PC-9 (cell line): ENCODE data around the gene FBXL14. TPM values are rescaled to one million over a fixed set of nuclear protein-coding genes. Genes with fewer than 3 reads are reported as not detected.

Experiments
- BruUV-seq: library from RNA; stranded (reverse); fragments of 400-500 nt; replicated peaks from 2 replicates; lab custom pipeline; 2021; lab: Mats Ljungman, UMichigan
- CTCF ChIA-PET: fragments of 300-600 bp; sonication (Branson Sonifier 250); formaldehyde crosslinking; loops from one replicate; lab custom pipeline; 2022; ENCODE audit warnings: antibody characterized with exemption; lab: Charles Lee
- POLR2A ChIA-PET: fragments of 300-600 bp; sonication (Branson Sonifier 250); formaldehyde crosslinking; loops from one replicate; lab custom pipeline; 2022; ENCODE audit warnings: antibody characterized with exemption; ENCODE audit not compliant: unreplicated experiment; lab: Charles Lee
- DNase-seq, 2 experiments: peaks; one replicate each; pipeline versions ENCODE4 v3.0.0 to v3.0.0-alpha.2; 2015 to 2022; ENCODE audit warnings: mixed read lengths in 1 of 2
- H2AFZ ChIP-seq: fragments of 200-600 bp; sonication (generic); 2 replicates; pipeline ENCODE4 v1.8.1; 2017; ENCODE audit warnings: antibody characterized with exemption
- H3F3A ChIP-seq: fragments of 200-600 bp; sonication (generic); 2 replicates; pipeline ENCODE4 v1.8.1; 2017; ENCODE audit warnings: antibody characterized with exemption, mild to moderate bottlenecking, low read depth; ENCODE audit not compliant: insufficient read depth
- H3K27ac ChIP-seq: fragments of 200-600 bp; sonication (generic); 2 replicates; pipeline ENCODE4 v1.6.1; 2016; ENCODE audit warnings: mixed run types
- H3K27me3 ChIP-seq: fragments of 200-600 bp; sonication (generic); 2 replicates; pipeline ENCODE4 v1.6.1; 2016; ENCODE audit warnings: low read depth, mixed run types; ENCODE audit not compliant: insufficient read depth
- H3K36me3 ChIP-seq: fragments of 200-600 bp; sonication (generic); 2 replicates; pipeline ENCODE4 v1.6.1; 2016; ENCODE audit warnings: low read depth, mixed run types
- H3K4me1 ChIP-seq: fragments of 200-600 bp; sonication (generic); replicated peaks from 2 replicates; pipeline ENCODE4 v1.6.1; 2016; ENCODE audit warnings: mixed run types; ENCODE audit not compliant: insufficient read depth
- H3K4me2 ChIP-seq: fragments of 200-600 bp; sonication (generic); 2 replicates; pipeline ENCODE4 v1.6.1; 2017; ENCODE audit warnings: mixed run types
- H3K4me3 ChIP-seq: fragments of 200-600 bp; sonication (generic); 2 replicates; pipeline ENCODE4 v1.6.1; 2016; ENCODE audit warnings: mixed run types
- H3K79me2 ChIP-seq: fragments of 200-600 bp; sonication (generic); 2 replicates; pipeline ENCODE4 v1.6.1; 2017; ENCODE audit warnings: low read depth, mixed run types
- H3K9me2 ChIP-seq: fragments of 200-600 bp; sonication (generic); 2 replicates; pipeline ENCODE4 v1.8.1; 2017; ENCODE audit warnings: mild to moderate bottlenecking; ENCODE audit not compliant: insufficient read depth
- H3K9me3 ChIP-seq: fragments of 200-600 bp; sonication (generic); 2 replicates; pipeline ENCODE4 v1.8.1; 2016; ENCODE audit warnings: low read depth; ENCODE audit not compliant: insufficient read depth
- H4K20me1 ChIP-seq: fragments of 200-600 bp; sonication (generic); 2 replicates; pipeline ENCODE4 v1.8.1; 2017; ENCODE audit not compliant: insufficient read depth
- EZH2 ChIP-seq: fragments of 200-600 bp; sonication (generic); IDR thresholded peaks from 2 replicates; pipeline ENCODE4 v1.8.0; 2017; ENCODE audit warnings: antibody characterized with exemption, low read depth
- intact Hi-C: fragments of 100-400 bp; cut with micrococcal nuclease; formaldehyde crosslinking; loops from one replicate; pipeline ENCODE4 v1.10.0; 2022; ENCODE audit not compliant: unreplicated experiment
- total RNA-seq: library from RNA; stranded (reverse); gene quantifications from 2 replicates; pipeline ENCODE4 v1.2.3, GENCODE V29; 2021
- TF ChIP-seq, protein P1 (sequence below): fragments of 200-600 bp; sonication (generic); conservative IDR thresholded peaks from 2 replicates; pipeline ENCODE4 v1.6.1; 2017; ENCODE audit warnings: mixed run types, antibody characterized with exemption, mild to moderate bottlenecking, moderate library complexity

The FBXL14 gene
- total RNA-seq, 1 experiment from 2014 or later, result 21.1 TPM

DNA sequence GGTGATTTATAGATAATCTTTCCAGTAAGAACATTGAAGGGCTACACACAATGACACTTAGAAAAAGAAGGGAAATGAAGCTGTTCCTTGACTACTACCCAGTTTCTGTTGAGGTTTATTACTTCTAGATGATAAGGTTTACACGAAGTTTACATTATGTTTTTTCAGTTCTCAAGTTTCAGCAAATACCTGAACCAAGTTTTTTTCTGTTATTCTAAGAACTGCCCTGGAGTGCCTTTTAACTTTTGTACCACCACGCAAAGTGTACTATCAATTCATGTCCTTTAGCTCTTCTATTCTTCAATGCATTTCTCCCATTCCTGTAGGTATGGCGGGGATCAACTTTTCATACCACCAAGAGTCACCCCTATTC lies 5.8 kb downstream of the FBXL14 start:
- H3K36me3 ChIP-seq, result no peaks in the 10 kb centered on the region
- H4K20me1 ChIP-seq, result peaks cover 49% of the 10 kb centered on the region
- peaks cover 19% of the 10 kb centered on the region for H3F3A ChIP-seq
- no TSS peak for BruUV-seq
- no peak overlapping the region for H3K4me2 ChIP-seq
- H3K4me3 ChIP-seq, result no peak overlapping the region
- intact Hi-C loops, result loop anchor here (10.0 kb wide), 1 partner anchor 374 kb away; no protein-coding TSS in a partner anchor
- peaks cover 55% of the 10 kb centered on the region for H3K79me2 ChIP-seq
- H3K9me2 ChIP-seq, result no peaks in the 10 kb centered on the region
- CTCF ChIA-PET, result no interaction called here
- H3K27me3 ChIP-seq, result no peaks in the 10 kb centered on the region
- H3K4me1 ChIP-seq, result peaks cover 42% of the 10 kb centered on the region
- no peak overlapping the region for H2AFZ ChIP-seq
- H3K9me3 ChIP-seq, result no peaks in the 10 kb centered on the region
- TF ChIP-seq, protein P1, sequence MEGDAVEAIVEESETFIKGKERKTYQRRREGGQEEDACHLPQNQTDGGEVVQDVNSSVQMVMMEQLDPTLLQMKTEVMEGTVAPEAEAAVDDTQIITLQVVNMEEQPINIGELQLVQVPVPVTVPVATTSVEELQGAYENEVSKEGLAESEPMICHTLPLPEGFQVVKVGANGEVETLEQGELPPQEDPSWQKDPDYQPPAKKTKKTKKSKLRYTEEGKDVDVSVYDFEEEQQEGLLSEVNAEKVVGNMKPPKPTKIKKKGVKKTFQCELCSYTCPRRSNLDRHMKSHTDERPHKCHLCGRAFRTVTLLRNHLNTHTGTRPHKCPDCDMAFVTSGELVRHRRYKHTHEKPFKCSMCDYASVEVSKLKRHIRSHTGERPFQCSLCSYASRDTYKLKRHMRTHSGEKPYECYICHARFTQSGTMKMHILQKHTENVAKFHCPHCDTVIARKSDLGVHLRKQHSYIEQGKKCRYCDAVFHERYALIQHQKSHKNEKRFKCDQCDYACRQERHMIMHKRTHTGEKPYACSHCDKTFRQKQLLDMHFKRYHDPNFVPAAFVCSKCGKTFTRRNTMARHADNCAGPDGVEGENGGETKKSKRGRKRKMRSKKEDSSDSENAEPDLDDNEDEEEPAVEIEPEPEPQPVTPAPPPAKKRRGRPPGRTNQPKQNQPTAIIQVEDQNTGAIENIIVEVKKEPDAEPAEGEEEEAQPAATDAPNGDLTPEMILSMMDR, result no peak
- no peak for TF ChIP-seq EZH2
- DNase-seq, result no peak
- no peak overlapping the region for H3K27ac ChIP-seq
- POLR2A ChIA-PET, result interaction anchor here (0.7 kb wide), 1 partner anchor 496 kb away, joined by 6 read pairs; no protein-coding TSS in a partner anchor

DNA sequence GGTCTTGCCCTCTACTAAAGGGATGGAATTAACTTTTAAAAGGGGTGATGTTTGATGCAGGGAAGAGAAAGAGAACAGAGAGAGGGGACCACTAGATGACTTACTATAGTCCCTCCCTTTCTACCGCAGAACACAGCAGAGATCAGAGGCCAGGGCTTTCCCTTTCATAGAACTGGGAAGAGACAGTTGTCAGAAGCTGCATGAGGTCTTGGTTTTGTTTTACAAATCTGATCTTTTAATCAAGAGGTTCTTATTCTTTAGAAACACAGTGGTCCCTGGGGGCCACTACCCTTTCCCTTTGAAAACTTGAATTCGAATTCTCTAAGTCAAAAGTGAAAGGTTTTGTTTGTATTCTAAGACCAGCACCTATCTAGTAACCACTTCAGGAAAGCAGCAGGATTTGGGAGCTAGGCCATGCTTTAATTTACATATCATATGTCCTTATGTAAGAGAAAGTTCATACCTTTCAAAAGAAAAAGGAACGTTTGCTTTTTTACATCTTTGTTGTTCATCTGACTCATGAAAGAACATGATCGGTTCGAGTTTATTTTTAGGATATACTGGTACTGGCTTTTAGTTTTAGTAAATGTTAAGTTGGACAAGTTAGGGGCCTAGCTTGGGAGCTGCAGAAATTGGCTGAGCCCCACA lies 6.3 kb downstream of the FBXL14 start:
- Histone ChIP-seq H4K20me1 (peaks cover 44% of the 10 kb centered on the region), H3K9me2 (no peaks in the 10 kb centered on the region), H3F3A (peaks cover 14% of the 10 kb centered on the region; the same call in 1 of the 2 replicates), H3K4me3 (no peak overlapping the region), H3K9me3 (no peaks in the 10 kb centered on the region), H2AFZ (no peak overlapping the region), H3K79me2 (peaks cover 50% of the 10 kb centered on the region), H3K27me3 (no peaks in the 10 kb centered on the region), H3K4me2 (no peak overlapping the region), H3K27ac (no peak overlapping the region), H3K36me3 (no peaks in the 10 kb centered on the region), H3K4me1 (peaks cover 39% of the 10 kb centered on the region)
- intact Hi-C loops, result loop anchor here (10.0 kb wide), 1 partner anchor 373 kb away; no protein-coding TSS in a partner anchor
- CTCF ChIA-PET, result interaction anchor here (0.7 to 1.0 kb wide), 2 partner anchors 47 to 470 kb away, joined by 3 read pairs; no protein-coding TSS in a partner anchor
- POLR2A ChIA-PET, result interaction anchor here (0.7 kb wide), 1 partner anchor 495 kb away, joined by 6 read pairs; no protein-coding TSS in a partner anchor
- no peak for TF ChIP-seq EZH2
- TF ChIP-seq, protein P1, result no peak
- DNase-seq, result no peak
- no TSS peak for BruUV-seq

DNA sequence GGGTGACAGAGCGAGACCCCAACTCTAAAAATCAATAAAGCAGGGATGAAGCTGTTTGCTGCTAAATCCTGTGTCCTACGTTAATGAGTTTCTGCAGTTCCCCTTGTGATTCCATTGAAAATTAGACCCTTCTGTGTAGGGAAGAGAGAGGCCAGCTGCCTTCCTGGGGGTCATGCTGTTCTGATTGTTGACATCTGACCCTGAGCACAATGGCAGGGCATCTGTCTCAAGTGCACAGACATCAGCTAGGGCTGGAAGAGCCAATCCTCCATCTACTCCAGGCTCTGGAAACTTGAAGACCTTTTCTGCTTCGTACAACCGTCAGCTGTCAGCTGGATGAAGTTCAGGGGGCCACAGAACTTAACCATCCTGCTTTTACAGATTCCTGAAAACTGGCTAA lies 10.1 kb downstream of the FBXL14 start:
- H3K4me3 ChIP-seq, result no peak overlapping the region
- H3K27ac ChIP-seq, result no peak overlapping the region
- no peaks in the 10 kb centered on the region for H3K36me3 ChIP-seq
- H3K4me2 ChIP-seq, result no peak overlapping the region
- intact Hi-C loops, result loop anchor here (5.0 to 10.0 kb wide), 3 partner anchors 67 to 370 kb away; no protein-coding TSS in a partner anchor
- peaks cover 14% of the 10 kb centered on the region for H3K79me2 ChIP-seq
- no peak overlapping the region for H2AFZ ChIP-seq
- H3K4me1 ChIP-seq, result peaks cover 7% of the 10 kb centered on the region
- ChIA-PET POLR2A (no interaction called here), CTCF (interaction anchor here (0.6 to 3.2 kb wide), 2 partner anchors 289 to 466 kb away, joined by 3 to 63 read pairs; no protein-coding TSS in a partner anchor)
- 0 out of 2 replicates have a peak, but pooled peaks cover 10% of the 10 kb centered on the region for H3F3A ChIP-seq
- H3K27me3 ChIP-seq, result no peaks in the 10 kb centered on the region
- no peaks in the 10 kb centered on the region for H3K9me2 ChIP-seq
- H4K20me1 ChIP-seq, result peaks cover 13% of the 10 kb centered on the region; the same call in 1 of the 2 replicates
- H3K9me3 ChIP-seq, result no peaks in the 10 kb centered on the region
- DNase-seq, result peak in 1 of 2 experiments; percentile 26
- no peak for TF ChIP-seq EZH2
- TF ChIP-seq, protein P1, result no peak
- no TSS peak for BruUV-seq
